HUES64 (cell line): Measurements from ENCODE around the gene MGA.

Experiments used
- H3K27ac ChIP-seq: 2 replicates; pipeline ENCODE4 v1.7.0; 2013; ENCODE audit warnings: low read depth, low read length, inconsistent platforms
- H3K27me3 ChIP-seq: 2 replicates; pipeline ENCODE4 v1.6.1; 2013; ENCODE audit warnings: mild to moderate bottlenecking, low read length; ENCODE audit not compliant: insufficient read depth
- H3K36me3 ChIP-seq: 2 replicates; pipeline ENCODE4 v1.6.1; 2013; ENCODE audit warnings: mild to moderate bottlenecking, low read length; ENCODE audit not compliant: insufficient read depth
- H3K4me1 ChIP-seq: 2 replicates; pipeline ENCODE4 v1.6.1; 2013; ENCODE audit warnings: mild to moderate bottlenecking, low read length, moderate library complexity; ENCODE audit not compliant: insufficient read depth
- H3K4me3 ChIP-seq: 2 replicates; pipeline ENCODE4 v1.5.1; 2013; ENCODE audit warnings: mild to moderate bottlenecking, low read length, moderate library complexity
- H3K9ac ChIP-seq: 2 replicates; pipeline ENCODE4 v1.6.1; 2013; ENCODE audit warnings: mild to moderate bottlenecking, low read depth, low read length
- H3K9me3 ChIP-seq: 2 replicates; pipeline ENCODE4 v1.6.1; 2013; ENCODE audit warnings: low read depth, low read length; ENCODE audit not compliant: insufficient read depth
- WGBS: fragments of 150-250, 120-280 bp; methylation state at CpG from one replicate; pipeline ENCODE4 v1.1.7; 2013; ENCODE audit warnings: missing lambda C conversion rate; 5-methylcytosine and 5-hydroxymethylcytosine counted together

The MGA gene

GRCh38 chr15:41783296-41783695 is 123.1 kb downstream of the MGA start:
- no peak overlapping the region for H3K9ac ChIP-seq
- no peaks in the 10 kb centered on the region for H3K9me3 ChIP-seq
- no peaks in the 10 kb centered on the region for H3K27me3 ChIP-seq
- H3K36me3 ChIP-seq, result no peaks in the 10 kb centered on the region
- H3K4me1 ChIP-seq, result peaks cover 33% of the 10 kb centered on the region
- no CpG with 5 or more reads among the region's 1 CpG for WGBS
- no peak overlapping the region for H3K27ac ChIP-seq
- no peak overlapping the region for H3K4me3 ChIP-seq

GRCh38 chr15:41788262-41788661 is 128.1 kb downstream of the MGA start:
- WGBS, result 86% methylated on average over 3 of the region's 3 CpGs
- no peaks in the 10 kb centered on the region for H3K9me3 ChIP-seq
- H3K27ac ChIP-seq, result no peak overlapping the region
- no peak overlapping the region for H3K4me3 ChIP-seq
- H3K9ac ChIP-seq, result no peak overlapping the region
- peaks cover 34% of the 10 kb centered on the region for H3K4me1 ChIP-seq
- no peaks in the 10 kb centered on the region for H3K27me3 ChIP-seq
- no peaks in the 10 kb centered on the region for H3K36me3 ChIP-seq

DNA sequence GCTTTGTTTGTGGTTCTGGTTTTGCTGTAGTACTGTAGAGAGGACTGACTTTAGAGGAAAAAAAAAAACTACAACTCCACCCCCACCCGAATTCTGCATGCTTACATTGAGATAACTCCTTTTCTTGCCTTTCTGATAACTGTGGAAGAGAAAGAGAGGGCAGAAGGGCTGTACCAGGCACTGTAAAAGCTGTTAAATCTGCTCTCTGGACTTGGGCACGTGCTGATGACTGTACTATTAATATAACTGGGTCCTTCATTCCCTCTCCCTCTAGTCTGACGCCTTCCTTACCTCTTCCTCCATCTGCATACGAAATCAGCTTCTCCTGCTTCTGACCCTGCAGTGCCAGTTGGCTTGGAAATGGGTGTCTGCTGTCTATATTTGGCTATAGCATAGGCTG is 129.0 kb downstream of the MGA start:
- Histone ChIP-seq H3K27ac (no peak overlapping the region), H3K4me1 (peaks cover 34% of the 10 kb centered on the region), H3K4me3 (no peak overlapping the region), H3K36me3 (no peaks in the 10 kb centered on the region), H3K9ac (no peak overlapping the region), H3K27me3 (no peaks in the 10 kb centered on the region), H3K9me3 (no peaks in the 10 kb centered on the region)
- 58% methylated on average over 2 of the region's 4 CpGs for WGBS

GRCh38 chr15:41789662-41790061 is 129.5 kb downstream of the MGA start:
- peak overlapping the region; percentile 60; the same call in 1 of the 2 replicates for H3K27ac ChIP-seq

DNA sequence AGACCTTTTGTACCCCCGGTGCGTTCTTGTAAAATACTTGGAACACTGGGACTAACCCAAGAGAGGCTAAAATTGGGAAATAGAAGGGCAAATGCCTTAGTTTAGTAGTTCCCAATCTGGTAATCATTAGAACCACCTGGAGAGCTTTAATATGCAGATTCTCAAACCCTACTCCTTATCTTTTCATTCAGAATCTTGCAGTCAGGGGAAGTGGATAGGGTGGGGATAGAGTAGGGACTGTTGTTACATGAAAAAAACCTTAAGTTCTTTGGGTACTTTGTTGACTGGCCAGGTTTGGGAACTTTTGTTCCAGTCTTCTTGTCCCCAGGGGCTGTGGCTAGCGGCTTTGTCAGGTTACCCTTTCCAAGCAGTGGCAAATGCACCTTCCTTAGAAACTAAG is 130.0 kb downstream of the MGA start:
- Histone ChIP-seq H3K9me3 (no peaks in the 10 kb centered on the region), H3K27me3 (no peaks in the 10 kb centered on the region), H3K9ac (no peak overlapping the region), H3K4me1 (peaks cover 34% of the 10 kb centered on the region), H3K27ac (peak overlapping the region; percentile 60), H3K4me3 (no peak overlapping the region), H3K36me3 (no peaks in the 10 kb centered on the region)
- WGBS, result 55% methylated on average over 3 of the region's 3 CpGs

More at GRCh38 chr15:41789662-41790061, 129.5 kb downstream of the MGA start:
- H3K9me3 ChIP-seq, result no peaks in the 10 kb centered on the region
- peaks cover 34% of the 10 kb centered on the region for H3K4me1 ChIP-seq
- no peak overlapping the region for H3K4me3 ChIP-seq
- no peak overlapping the region for H3K9ac ChIP-seq
- H3K27me3 ChIP-seq, result no peaks in the 10 kb centered on the region
- no peaks in the 10 kb centered on the region for H3K36me3 ChIP-seq

DNA sequence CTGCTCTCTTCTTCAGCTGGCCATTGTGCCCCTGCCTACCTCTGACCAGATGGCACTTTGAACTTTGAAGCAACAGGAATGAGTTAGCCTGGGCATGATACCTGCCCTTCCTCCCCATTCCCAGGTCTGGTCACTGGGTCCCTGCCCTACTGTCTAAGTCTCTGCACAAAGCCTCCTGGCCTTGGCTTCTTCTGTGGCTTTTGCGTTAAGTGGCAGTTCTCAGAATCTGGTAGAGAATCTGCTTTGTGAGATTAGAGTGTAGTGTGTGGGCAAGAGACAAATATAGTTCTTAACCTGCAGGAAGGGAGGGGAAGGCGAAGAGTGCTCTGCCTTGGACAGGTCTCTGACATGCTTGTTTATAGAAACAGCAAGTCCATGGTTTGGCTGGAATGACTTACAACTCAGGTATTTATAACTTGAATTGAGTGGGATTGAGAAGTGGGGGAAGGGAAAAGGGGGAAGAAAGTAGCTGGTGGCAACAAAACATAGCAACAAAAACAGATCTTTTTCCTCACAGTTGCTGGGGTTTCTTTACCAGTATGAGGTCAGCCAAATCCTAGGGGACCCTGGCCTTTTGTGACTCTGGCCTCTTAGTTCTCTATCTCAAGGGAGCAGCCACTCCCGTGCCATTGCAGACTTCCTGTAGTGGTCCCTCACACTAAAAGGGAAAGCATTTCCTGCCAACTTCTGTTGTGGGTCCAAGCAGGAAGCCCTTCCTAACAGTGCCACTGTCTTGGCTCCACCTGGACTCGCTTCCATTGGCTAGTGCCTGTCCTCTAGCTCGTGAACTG is 130.7 kb downstream of the MGA start:
- Histone ChIP-seq H3K4me1 (peaks cover 34% of the 10 kb centered on the region), H3K36me3 (no peaks in the 10 kb centered on the region), H3K9me3 (no peaks in the 10 kb centered on the region), H3K9ac (peak overlapping the region; percentile 20; the same call in 1 of the 2 replicates), H3K4me3 (no peak overlapping the region), H3K27ac (peak overlapping the region; percentile 41; the same call in 1 of the 2 replicates), H3K27me3 (no peaks in the 10 kb centered on the region)
- 79% methylated on average over 5 of the region's 5 CpGs for WGBS

DNA sequence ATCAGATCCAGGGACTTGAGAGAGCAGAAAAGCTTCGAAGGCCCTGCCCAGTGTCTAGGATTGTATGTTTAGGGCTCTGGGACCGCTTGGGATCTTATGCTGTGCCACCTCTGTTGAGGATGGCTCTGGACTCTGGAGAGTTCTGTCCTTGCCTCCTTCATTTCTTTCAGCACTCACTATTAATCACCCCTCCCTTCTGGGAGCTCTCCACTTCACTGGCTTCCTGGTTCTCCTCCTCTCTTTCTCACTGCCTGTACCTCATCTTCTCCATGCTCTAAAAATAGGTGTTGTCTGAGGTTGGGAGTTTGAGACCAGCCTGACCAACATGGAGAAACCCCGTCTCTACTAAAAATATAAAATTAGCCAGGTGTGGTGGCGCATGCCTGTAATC is 131.3 kb downstream of the MGA start:
- Histone ChIP-seq H3K36me3 (no peaks in the 10 kb centered on the region), H3K9me3 (no peaks in the 10 kb centered on the region), H3K9ac (no peak overlapping the region), H3K4me3 (no peak overlapping the region), H3K4me1 (peaks cover 34% of the 10 kb centered on the region), H3K27ac (no peak overlapping the region), H3K27me3 (no peaks in the 10 kb centered on the region)
- 92% methylated on average over 4 of the region's 4 CpGs for WGBS

DNA sequence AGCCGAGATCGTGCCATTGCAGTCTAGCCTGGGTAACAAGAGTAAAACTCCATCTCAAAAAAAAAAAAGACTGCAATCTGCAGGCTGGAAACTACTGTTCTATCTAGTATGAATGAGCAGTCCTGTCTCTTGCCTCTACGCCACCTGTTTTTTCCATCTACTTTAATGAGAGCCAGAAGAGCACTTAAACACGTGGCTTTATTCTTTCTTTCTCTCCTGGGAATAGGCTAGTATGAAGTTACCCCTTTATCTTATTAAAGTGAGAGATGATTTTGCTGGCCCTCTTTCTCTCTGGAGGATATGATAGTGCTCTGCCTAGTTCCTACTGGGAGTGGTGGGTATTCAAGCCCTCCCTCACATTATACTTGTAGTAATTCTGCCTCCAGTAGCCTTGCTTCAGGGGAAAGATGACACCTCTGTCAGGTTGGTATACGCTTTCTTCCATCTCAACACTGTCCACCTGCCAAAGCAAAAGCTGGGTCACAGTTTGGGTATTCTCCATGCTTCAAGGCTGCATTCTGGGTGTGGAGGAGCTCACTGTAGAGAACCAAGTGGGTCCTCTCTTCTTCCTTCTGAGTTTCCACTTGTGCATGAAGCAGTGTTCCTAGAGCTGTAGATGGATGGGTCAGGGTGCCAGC is 131.9 kb downstream of the MGA start:
- no peak overlapping the region for H3K4me3 ChIP-seq
- 95% methylated on average over 5 of the region's 5 CpGs for WGBS
- no peaks in the 10 kb centered on the region for H3K9me3 ChIP-seq
- H3K9ac ChIP-seq, result no peak overlapping the region
- H3K36me3 ChIP-seq, result no peaks in the 10 kb centered on the region
- H3K27me3 ChIP-seq, result no peaks in the 10 kb centered on the region
- no peak overlapping the region for H3K27ac ChIP-seq
- peaks cover 34% of the 10 kb centered on the region for H3K4me1 ChIP-seq

DNA sequence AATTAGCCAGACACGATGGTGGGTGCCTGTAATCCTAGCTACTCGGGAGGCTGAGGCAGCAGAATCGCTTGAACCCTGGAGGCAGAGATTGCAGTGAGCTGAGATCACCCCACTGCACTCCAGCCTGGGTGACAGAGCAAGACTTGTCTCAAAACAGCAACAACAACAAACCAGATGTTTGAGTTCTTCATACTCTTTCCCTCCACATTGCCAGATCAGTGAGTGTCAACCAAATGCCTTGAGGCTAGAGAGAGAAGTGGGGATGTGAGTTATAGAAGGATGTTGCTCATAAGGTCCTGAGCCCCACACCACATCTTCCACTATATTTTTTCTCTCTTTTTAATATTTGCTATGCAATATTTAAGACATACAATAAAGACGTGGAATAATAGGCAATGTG is 133.9 kb downstream of the MGA start:
- H3K36me3 ChIP-seq, result no peaks in the 10 kb centered on the region
- H3K27ac ChIP-seq, result no peak overlapping the region
- 85% methylated on average over 4 of the region's 4 CpGs for WGBS
- H3K9ac ChIP-seq, result no peak overlapping the region
- no peaks in the 10 kb centered on the region for H3K9me3 ChIP-seq
- H3K4me1 ChIP-seq, result peaks cover 25% of the 10 kb centered on the region
- no peaks in the 10 kb centered on the region for H3K27me3 ChIP-seq
- no peak overlapping the region for H3K4me3 ChIP-seq

- peaks cover 4% of the 10 kb centered on the region for H3K4me1 ChIP-seq
- H3K9me3 ChIP-seq, result no peaks in the 10 kb centered on the region
- 88% methylated on average over 10 of the region's 10 CpGs for WGBS
- no peak overlapping the region for H3K4me3 ChIP-seq
- no peak overlapping the region for H3K9ac ChIP-seq
- no peaks in the 10 kb centered on the region for H3K27me3 ChIP-seq
- no peaks in the 10 kb centered on the region for H3K36me3 ChIP-seq
- H3K27ac ChIP-seq, result no peak overlapping the region
Measured at GRCh38 chr15:41795996-41796856, 136.0 kb downstream of the MGA start.
